HG02970 (cell line): Measurements from ENCODE around the gene DTNB.

ENCODE experiments used
- ATAC-seq: cut with Tn5 transposase; IDR thresholded peaks from one replicate; pipeline ENCODE4 v1.9.1; 2021; ENCODE audit warnings: mild to moderate bottlenecking, moderate library complexity, moderate number of reproducible peaks; ENCODE audit not compliant: unreplicated experiment, low FRiP score

The DTNB gene

GRCh38 chr2:25335971-25336370 lies 337.4 kb downstream of the DTNB start:
- no peak for ATAC-seq

- no peak for ATAC-seq
Observed at GRCh38 chr2:25335204-25335603, 338.2 kb downstream of the DTNB start.

DNA sequence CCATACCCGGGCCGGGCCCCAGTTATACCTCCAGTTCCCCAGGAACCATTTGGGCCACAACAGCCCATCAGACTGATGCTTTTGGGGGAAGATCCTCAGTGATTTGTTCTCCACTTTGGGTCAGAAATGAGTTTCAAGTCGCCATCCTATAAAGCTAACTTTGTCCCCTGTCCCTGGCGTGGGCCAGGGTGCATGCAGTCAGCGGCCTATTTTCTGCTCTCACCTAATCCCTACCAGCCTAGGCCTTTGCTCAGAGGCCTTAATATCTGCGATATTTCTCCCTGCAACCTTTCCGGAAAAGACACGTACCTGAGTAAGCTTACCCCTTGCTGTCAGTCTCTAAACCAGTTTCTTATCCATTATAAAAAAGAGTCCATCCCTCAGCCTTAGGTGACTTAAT lies 338.9 kb downstream of the DTNB start:
- ATAC-seq: no peak

- no peak for ATAC-seq
Observed at GRCh38 chr2:25333981-25334380, 339.4 kb downstream of the DTNB start.

- ATAC-seq: no peak
Observed at GRCh38 chr2:25332571-25332970, 340.8 kb downstream of the DTNB start.

- ATAC-seq: no peak
Observed at GRCh38 chr2:25331686-25332365, 341.6 kb downstream of the DTNB start.

GRCh38 chr2:25330937-25331336 lies 342.4 kb downstream of the DTNB start:
- ATAC-seq: no peak

GRCh38 chr2:25330273-25330672 lies 343.1 kb downstream of the DTNB start:
- no peak for ATAC-seq

GRCh38 chr2:25328152-25329085 lies 345.0 kb downstream of the DTNB start:
- no peak for ATAC-seq
